Measurements from ENCODE around the gene SEMA3A.
"Not testable (repeated sequence)": the region's sequence is repeated elsewhere in the genome, so short reads cannot be mapped to it uniquely, and the experiment has no call there.

The SEMA3A gene

GRCh38 chr7:84194484-84195271, at the start of gene SEMA3A:
Gene SEMA3A (minus strand): TSS chr7:84194789. CDS start chr7:84194586, 203 bp downstream.
- no peak for DNase-seq (ENCODE audit: low spot score in 2 of 2)
- no peak within 1 kb of the TSS for H3K27ac Mint-ChIP-seq
- no peaks in the 10 kb centered on the region for H3K4me1 Mint-ChIP-seq
- H3K4me3 Mint-ChIP-seq, result peak within 1 kb of the TSS; percentile 37
- H3K9me3 Mint-ChIP-seq, result peaks cover 2% of the 10 kb centered on the region
- ATAC-seq, result no peak
- no peaks in the 10 kb centered on the region for H3K36me3 Mint-ChIP-seq

DNA sequence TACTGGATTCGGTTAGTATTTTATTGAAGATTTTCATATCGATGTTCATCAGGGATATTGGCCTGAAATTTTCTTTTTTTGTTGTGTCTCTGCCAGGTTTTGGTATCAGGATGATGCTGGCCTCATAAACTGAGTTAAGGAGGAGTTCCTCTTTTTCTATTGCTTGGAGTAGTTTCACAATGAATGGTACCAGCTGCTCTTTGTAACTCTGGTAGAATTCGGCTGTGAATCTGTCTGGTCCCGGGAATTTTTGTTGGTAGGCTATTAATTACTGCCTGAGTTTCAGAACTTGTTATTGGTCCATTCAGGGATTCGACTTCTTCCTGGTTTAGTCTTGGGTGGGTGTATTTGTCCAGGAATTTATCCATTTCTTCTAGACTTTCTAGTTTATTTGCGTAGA, 48.4 kb upstream of the SEMA3A start:
- H3K9me3 Mint-ChIP-seq, result peaks cover 19% of the 10 kb centered on the region
- not testable (repeated sequence) for ATAC-seq; H3K36me3 Mint-ChIP-seq; DNase-seq (ENCODE audit: low spot score in 2 of 2); H3K27ac Mint-ChIP-seq; H3K4me1 Mint-ChIP-seq; H3K4me3 Mint-ChIP-seq

DNA sequence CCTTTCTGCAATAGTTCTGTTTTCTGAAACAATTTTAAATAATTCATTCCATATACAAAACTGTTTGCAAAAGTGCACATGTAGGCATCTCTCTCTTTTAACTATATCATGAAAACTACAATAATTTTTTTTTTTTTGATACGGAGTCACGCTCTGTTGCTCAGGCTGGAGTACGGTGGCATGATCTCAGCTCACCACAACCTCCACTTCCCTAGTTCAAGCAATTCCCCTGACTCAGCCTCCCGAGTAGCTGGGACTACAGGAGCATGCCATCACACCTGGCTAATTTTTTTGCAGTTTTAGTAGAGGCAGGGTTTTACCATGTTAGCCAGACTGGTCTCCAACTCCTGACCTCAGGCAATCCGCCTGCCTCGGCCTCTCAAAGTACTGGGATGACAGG, 44.0 kb upstream of the SEMA3A start:
- ATAC-seq (no peak), DNase-seq (ENCODE audit: low spot score in 2 of 2) (no peak)
- H3K9me3 Mint-ChIP-seq, result peaks cover 24% of the 10 kb centered on the region
- H3K27ac Mint-ChIP-seq, result no peak overlapping the region
- H3K36me3 Mint-ChIP-seq, result no peaks in the 10 kb centered on the region
- no peak overlapping the region for H3K4me3 Mint-ChIP-seq
- H3K4me1 Mint-ChIP-seq, result no peaks in the 10 kb centered on the region

GRCh38 chr7:84237533-84238173, 43.1 kb upstream of the SEMA3A start:
- no peak for DNase-seq (ENCODE audit: low spot score in 2 of 2)

GRCh38 chr7:84236398-84236797, 41.8 kb upstream of the SEMA3A start:
- Mint-ChIP-seq H3K9me3 (peaks cover 23% of the 10 kb centered on the region), H3K4me1 (no peaks in the 10 kb centered on the region), H3K4me3 (no peak overlapping the region), H3K36me3 (no peaks in the 10 kb centered on the region), H3K27ac (no peak overlapping the region)
- DNase-seq (ENCODE audit: low spot score in 2 of 2) (no peak), ATAC-seq (no peak)

More at GRCh38 chr7:84237533-84238173, 43.1 kb upstream of the SEMA3A start:
- Mint-ChIP-seq H3K9me3 (peaks cover 21% of the 10 kb centered on the region), H3K4me1 (no peaks in the 10 kb centered on the region), H3K27ac (no peak overlapping the region), H3K36me3 (no peaks in the 10 kb centered on the region), H3K4me3 (no peak overlapping the region)
- peak; percentile 69 for ATAC-seq

DNA sequence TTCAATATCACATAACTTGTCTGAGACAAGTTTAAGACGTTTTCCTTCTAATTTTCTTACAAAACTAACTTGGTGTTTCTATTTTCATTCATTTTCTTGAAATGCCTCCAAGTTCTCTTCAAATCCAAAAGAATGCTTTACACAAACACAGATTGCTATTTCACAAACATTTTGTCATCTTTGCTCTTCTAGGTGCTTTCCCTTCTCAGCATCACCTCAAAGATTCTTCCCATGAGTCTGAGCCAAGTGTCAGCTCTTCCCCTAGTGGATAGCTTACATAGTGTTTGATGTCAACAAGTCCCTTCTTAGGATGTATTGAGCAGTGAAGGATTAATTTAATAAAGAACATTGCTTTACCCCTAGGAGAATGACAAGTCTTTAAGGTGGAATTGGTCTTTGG, 38.1 kb upstream of the SEMA3A start:
- H3K4me3 Mint-ChIP-seq, result no peak overlapping the region
- H3K36me3 Mint-ChIP-seq, result no peaks in the 10 kb centered on the region
- no peak overlapping the region for H3K27ac Mint-ChIP-seq
- ATAC-seq, result no peak
- H3K9me3 Mint-ChIP-seq, result peaks cover 29% of the 10 kb centered on the region
- H3K4me1 Mint-ChIP-seq, result no peaks in the 10 kb centered on the region
- no peak for DNase-seq (ENCODE audit: low spot score in 2 of 2)

DNA sequence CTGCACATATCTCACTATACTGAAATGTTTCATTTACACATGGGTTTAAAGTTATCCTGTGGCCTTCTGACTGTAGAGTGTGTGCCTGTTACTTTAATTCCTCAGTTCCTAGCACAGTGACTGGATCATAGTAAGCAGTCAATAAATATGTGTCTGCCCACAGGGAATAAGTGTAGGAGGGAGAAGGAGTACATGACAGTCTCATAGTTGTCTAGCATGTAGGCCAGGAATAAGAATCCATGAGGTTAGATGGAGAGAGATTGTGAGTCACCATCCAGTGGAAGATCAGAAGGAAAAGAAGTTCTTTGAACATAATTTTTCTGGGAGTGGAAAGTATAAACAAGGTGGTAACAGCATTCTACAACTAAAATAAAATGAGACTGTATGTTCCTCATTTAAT, 36.6 kb upstream of the SEMA3A start:
- no peaks in the 10 kb centered on the region for H3K4me1 Mint-ChIP-seq
- no peak overlapping the region for H3K27ac Mint-ChIP-seq
- no peak for ATAC-seq
- DNase-seq (ENCODE audit: low spot score in 2 of 2), result no peak
- H3K36me3 Mint-ChIP-seq, result no peaks in the 10 kb centered on the region
- H3K9me3 Mint-ChIP-seq, result peaks cover 26% of the 10 kb centered on the region
- H3K4me3 Mint-ChIP-seq, result no peak overlapping the region

GRCh38 chr7:84230491-84230890, 35.9 kb upstream of the SEMA3A start:
- H3K4me3 Mint-ChIP-seq, result no peak overlapping the region
- no peak for DNase-seq (ENCODE audit: low spot score in 2 of 2)
- no peaks in the 10 kb centered on the region for H3K4me1 Mint-ChIP-seq
- H3K9me3 Mint-ChIP-seq, result peaks cover 28% of the 10 kb centered on the region
- no peak for ATAC-seq
- H3K27ac Mint-ChIP-seq, result no peak overlapping the region
- H3K36me3 Mint-ChIP-seq, result no peaks in the 10 kb centered on the region

DNA sequence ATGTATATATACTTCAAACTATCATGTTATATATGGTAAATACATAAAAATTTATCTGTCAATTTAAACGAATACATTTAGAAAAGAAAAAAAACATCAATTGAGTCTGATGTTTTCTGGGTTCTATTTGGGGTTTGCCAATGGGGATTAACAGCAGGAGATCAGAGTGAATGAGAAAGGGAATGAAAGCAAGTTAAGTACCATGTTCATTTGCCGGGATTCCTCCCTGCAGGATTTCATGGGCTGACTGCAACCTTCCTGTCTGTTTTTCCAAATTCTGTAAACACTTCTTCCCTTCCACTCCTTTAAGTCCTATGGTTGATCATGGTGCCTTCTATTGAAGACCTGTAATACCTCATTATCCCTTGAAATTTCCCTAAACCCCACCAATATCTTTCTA, 33.9 kb upstream of the SEMA3A start:
- Mint-ChIP-seq H3K4me3 (no peak overlapping the region), H3K36me3 (no peaks in the 10 kb centered on the region), H3K9me3 (peaks cover 22% of the 10 kb centered on the region), H3K27ac (no peak overlapping the region), H3K4me1 (no peaks in the 10 kb centered on the region)
- ATAC-seq, result no peak
- DNase-seq (ENCODE audit: low spot score in 2 of 2), result no peak

DNA sequence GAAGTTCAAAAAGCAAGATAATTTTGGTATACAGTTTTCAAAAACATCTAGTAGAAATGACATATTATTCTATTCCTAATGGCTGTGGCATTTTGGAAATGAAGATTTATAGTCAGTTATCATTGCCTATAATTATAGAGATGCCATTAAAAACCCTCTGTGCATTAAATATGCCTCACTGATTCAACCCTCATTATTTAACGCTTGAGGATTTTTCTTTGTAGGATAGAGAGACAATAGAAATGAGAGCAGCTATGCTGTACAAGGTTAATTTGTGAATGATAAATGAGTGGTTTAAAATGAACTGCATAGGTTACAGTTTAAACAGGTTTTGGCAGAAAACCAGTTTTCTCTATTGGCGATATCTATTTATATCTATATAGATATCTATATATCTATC, 32.2 kb upstream of the SEMA3A start:
- Mint-ChIP-seq H3K4me1 (no peaks in the 10 kb centered on the region), H3K27ac (no peak overlapping the region), H3K36me3 (no peaks in the 10 kb centered on the region), H3K4me3 (no peak overlapping the region), H3K9me3 (peaks cover 20% of the 10 kb centered on the region)
- DNase-seq (ENCODE audit: low spot score in 2 of 2), result no peak
- ATAC-seq, result no peak

DNA sequence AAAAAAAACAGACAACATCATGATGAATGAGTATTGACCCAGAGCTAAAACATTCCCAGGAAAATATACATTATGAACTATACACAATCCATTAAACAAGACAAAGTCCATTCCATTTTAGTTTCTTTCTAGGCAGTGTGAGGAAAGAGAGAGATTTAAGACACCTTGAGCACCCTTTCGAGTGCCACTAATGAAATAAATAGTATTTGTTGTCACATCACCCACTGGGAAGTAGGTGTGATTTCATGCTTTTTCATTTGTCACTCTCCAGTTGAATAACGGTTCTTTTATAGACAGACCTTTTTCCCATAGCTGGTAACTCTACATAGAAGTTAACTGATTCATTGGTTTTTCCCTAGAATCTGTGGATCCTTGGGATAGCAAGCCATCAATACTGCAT, 29.9 kb upstream of the SEMA3A start:
- no peak overlapping the region for H3K4me3 Mint-ChIP-seq
- H3K4me1 Mint-ChIP-seq, result no peaks in the 10 kb centered on the region
- ATAC-seq (no peak), DNase-seq (ENCODE audit: low spot score in 2 of 2) (no peak)
- no peaks in the 10 kb centered on the region for H3K36me3 Mint-ChIP-seq
- H3K27ac Mint-ChIP-seq, result no peak overlapping the region
- peaks cover 5% of the 10 kb centered on the region for H3K9me3 Mint-ChIP-seq

- Mint-ChIP-seq H3K27ac (no peak overlapping the region), H3K9me3 (peaks cover 4% of the 10 kb centered on the region), H3K4me3 (no peak overlapping the region), H3K36me3 (no peaks in the 10 kb centered on the region), H3K4me1 (no peaks in the 10 kb centered on the region)
- no peak for ATAC-seq
- DNase-seq (ENCODE audit: low spot score in 2 of 2), result no peak
Observed at GRCh38 chr7:84219310-84219709, 24.7 kb upstream of the SEMA3A start.

DNA sequence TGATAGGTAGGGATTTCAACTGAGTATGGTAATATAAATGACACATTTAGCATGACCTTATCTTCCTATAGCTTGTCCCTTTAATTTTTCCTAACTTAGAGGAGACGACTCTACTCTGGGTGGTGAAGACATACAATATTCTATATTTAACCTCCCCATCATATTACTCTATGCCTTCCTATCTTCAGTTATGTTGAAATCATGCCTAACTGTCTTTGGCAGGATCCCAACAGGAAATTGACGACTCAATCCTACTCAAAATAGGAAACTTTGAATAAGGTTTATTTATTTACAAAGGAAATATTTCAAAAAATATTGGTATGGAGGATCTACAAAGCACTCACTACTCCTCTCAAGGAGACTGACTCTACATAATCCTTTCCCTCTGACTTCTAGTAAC, 24.1 kb upstream of the SEMA3A start:
- DNase-seq (ENCODE audit: low spot score in 2 of 2) (no peak), ATAC-seq (no peak)
- no peaks in the 10 kb centered on the region for H3K4me1 Mint-ChIP-seq
- no peak overlapping the region for H3K27ac Mint-ChIP-seq
- peaks cover 4% of the 10 kb centered on the region for H3K9me3 Mint-ChIP-seq
- H3K36me3 Mint-ChIP-seq, result no peaks in the 10 kb centered on the region
- no peak overlapping the region for H3K4me3 Mint-ChIP-seq

- no peak for DNase-seq (ENCODE audit: low spot score in 2 of 2)
- Mint-ChIP-seq H3K9me3 (peaks cover 8% of the 10 kb centered on the region), H3K36me3 (no peaks in the 10 kb centered on the region), H3K4me3 (no peak overlapping the region), H3K4me1 (no peaks in the 10 kb centered on the region), H3K27ac (no peak overlapping the region)
- no peak for ATAC-seq
Observed at GRCh38 chr7:84216472-84216871, 21.9 kb upstream of the SEMA3A start.

DNA sequence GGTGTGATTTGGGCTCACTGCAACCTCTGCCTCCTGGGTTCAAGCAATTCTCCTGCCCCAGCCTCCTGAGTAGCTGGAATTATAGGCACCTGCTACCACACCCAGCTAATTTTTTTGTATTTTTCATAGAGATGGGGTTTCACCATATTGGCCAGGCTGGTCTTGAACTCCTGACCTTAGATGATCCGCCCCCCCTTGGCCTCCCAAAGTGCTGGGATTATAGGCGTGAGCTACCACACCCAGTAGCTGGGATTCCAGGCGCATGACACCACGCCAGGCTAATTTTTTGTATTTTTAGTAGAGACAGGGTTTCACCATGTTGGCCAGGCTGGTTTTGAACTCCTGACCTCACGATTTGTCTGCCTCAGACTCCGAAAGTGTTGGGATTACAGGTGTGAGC, 20.2 kb upstream of the SEMA3A start:
- H3K4me1 Mint-ChIP-seq; ATAC-seq; H3K4me3 Mint-ChIP-seq; H3K36me3 Mint-ChIP-seq; H3K27ac Mint-ChIP-seq; DNase-seq (ENCODE audit: low spot score in 2 of 2): not testable (repeated sequence)
- H3K9me3 Mint-ChIP-seq, result peaks cover 10% of the 10 kb centered on the region

GRCh38 chr7:84210301-84210700, 15.7 kb upstream of the SEMA3A start:
- no peak for ATAC-seq
- no peak overlapping the region for H3K27ac Mint-ChIP-seq
- H3K36me3 Mint-ChIP-seq, result no peaks in the 10 kb centered on the region
- H3K4me3 Mint-ChIP-seq, result no peak overlapping the region
- H3K4me1 Mint-ChIP-seq, result no peaks in the 10 kb centered on the region
- H3K9me3 Mint-ChIP-seq, result peaks cover 7% of the 10 kb centered on the region
- DNase-seq (ENCODE audit: low spot score in 2 of 2), result no peak

Data from stimulated activated effector memory CD8-positive, alpha-beta T cell treated with anti-CD3 and anti-CD28 coated beads, Interleukin-12 subunit alpha, Interleukin-12 subunit beta, amount 100 ng/mL, for 72 hours (primary cell).